GM18502 (cell line): ENCODE data around the gene TMEM50A.
"Not testable (repeated sequence)": the region's sequence is repeated elsewhere in the genome, so short reads cannot be mapped to it uniquely, and the experiment has no call there.

Experiments used
- ATAC-seq: cut with Tn5 transposase; IDR thresholded peaks from one replicate; pipeline ENCODE4 v1.9.1; 2021; ENCODE audit warnings: mild to moderate bottlenecking; ENCODE audit not compliant: unreplicated experiment, poor library complexity

The TMEM50A gene

GRCh38 chr1:25329950-25330349 lies 8.2 kb upstream of the TMEM50A start:
- not testable (repeated sequence) for ATAC-seq

GRCh38 chr1:25336922-25337354 lies 1.2 kb upstream of the TMEM50A start:
- ATAC-seq: peak; percentile 30

GRCh38 chr1:25337483-25338187 lies 499 bp upstream of the TMEM50A start:
- ATAC-seq: peak; percentile 50

GRCh38 chr1:25338986-25339385 lies 852 bp downstream of the TMEM50A start:
- no peak for ATAC-seq

- ATAC-seq: no peak
Observed at GRCh38 chr1:25341746-25342145, 3.6 kb downstream of the TMEM50A start.

GRCh38 chr1:25342846-25343245 lies 4.7 kb downstream of the TMEM50A start:
- ATAC-seq: no peak

GRCh38 chr1:25343872-25344271 lies 5.7 kb downstream of the TMEM50A start:
- ATAC-seq: no peak

- ATAC-seq: no peak
Observed at GRCh38 chr1:25347556-25347955, 9.4 kb downstream of the TMEM50A start.

GRCh38 chr1:25349606-25350005 lies 11.5 kb downstream of the TMEM50A start:
- ATAC-seq: no peak

GRCh38 chr1:25355841-25356395 lies 17.8 kb downstream of the TMEM50A start:
- ATAC-seq: no peak

- no peak for ATAC-seq
Observed at GRCh38 chr1:25356441-25356840, 18.3 kb downstream of the TMEM50A start.

- no peak for ATAC-seq
Observed at GRCh38 chr1:25356848-25357247, 18.7 kb downstream of the TMEM50A start.

GRCh38 chr1:25360596-25361581 lies 22.8 kb downstream of the TMEM50A start:
- ATAC-seq: no peak

GRCh38 chr1:25361901-25362300 lies 23.8 kb downstream of the TMEM50A start:
- ATAC-seq: no peak

GRCh38 chr1:25362634-25363559 lies 24.8 kb downstream of the TMEM50A start:
- ATAC-seq: not testable (repeated sequence)

- ATAC-seq: no peak
Observed at GRCh38 chr1:25369241-25369640, 31.1 kb downstream of the TMEM50A start.

GRCh38 chr1:25369691-25370271 lies 31.6 kb downstream of the TMEM50A start:
- ATAC-seq: not testable (repeated sequence)

- not testable (repeated sequence) for ATAC-seq
Observed at GRCh38 chr1:25371757-25372156, 33.6 kb downstream of the TMEM50A start.

GRCh38 chr1:25378367-25378766 lies 40.2 kb downstream of the TMEM50A start:
- ATAC-seq: not testable (repeated sequence)
